HL-60 (cell line): ENCODE measurements around the gene B4GAT1.

Experiments
- POLR2AphosphoS5 ChIP-seq: IDR thresholded peaks from 2 replicates; pipeline ENCODE4 v1.6.1; 2012; ENCODE audit warnings: low read depth
- TF ChIP-seq, protein P1 (sequence below): IDR thresholded peaks from one replicate; pipeline ENCODE4 v1.5.1; 2011; ENCODE audit warnings: low read length, control low read depth, inconsistent platforms; ENCODE audit not compliant: insufficient read depth

- TF ChIP-seq, protein P1, sequence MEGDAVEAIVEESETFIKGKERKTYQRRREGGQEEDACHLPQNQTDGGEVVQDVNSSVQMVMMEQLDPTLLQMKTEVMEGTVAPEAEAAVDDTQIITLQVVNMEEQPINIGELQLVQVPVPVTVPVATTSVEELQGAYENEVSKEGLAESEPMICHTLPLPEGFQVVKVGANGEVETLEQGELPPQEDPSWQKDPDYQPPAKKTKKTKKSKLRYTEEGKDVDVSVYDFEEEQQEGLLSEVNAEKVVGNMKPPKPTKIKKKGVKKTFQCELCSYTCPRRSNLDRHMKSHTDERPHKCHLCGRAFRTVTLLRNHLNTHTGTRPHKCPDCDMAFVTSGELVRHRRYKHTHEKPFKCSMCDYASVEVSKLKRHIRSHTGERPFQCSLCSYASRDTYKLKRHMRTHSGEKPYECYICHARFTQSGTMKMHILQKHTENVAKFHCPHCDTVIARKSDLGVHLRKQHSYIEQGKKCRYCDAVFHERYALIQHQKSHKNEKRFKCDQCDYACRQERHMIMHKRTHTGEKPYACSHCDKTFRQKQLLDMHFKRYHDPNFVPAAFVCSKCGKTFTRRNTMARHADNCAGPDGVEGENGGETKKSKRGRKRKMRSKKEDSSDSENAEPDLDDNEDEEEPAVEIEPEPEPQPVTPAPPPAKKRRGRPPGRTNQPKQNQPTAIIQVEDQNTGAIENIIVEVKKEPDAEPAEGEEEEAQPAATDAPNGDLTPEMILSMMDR: no peak
- no peak for TF ChIP-seq POLR2AphosphoS5
Measured at GRCh38 chr11:66339162-66339675, 8.2 kb downstream of the B4GAT1 start.
